ENCODE measurements around the gene RNF138.

- TF ChIP-seq CTCF (IDR thresholded peaks at IDR 0.05 in 4 of 5, conservative IDR thresholded peaks at IDR 0.05 in 1 of 5) = no peak
- no peak for TF ChIP-seq POLR2A (IDR thresholded peaks at IDR 0.05)
Observed at GRCh38 chr18:32111706-32112105, 20.0 kb downstream of the RNF138 start.

Data from gastrocnemius medialis (tissue), 4 donors.